Tibial artery (tissue), 4 donors: Measurements from ENCODE around the gene SLCO2A1.
A peak's percentile ranks its signal among the peaks of the same experiment; 100 is the strongest.

Experiments used
- DNase-seq, 2 donors: peaks; one replicate each; pipeline ENCODE4 v3.0.0-alpha.2; 2019
- H3K27ac ChIP-seq, 2 donors: fragments of 200-600 bp; sonication (generic) in 1 of 2; 1 replicate in 1 of 2; 2 replicates in 1 of 2; pipeline ENCODE4 v1.5.1; 2018 to 2019; ENCODE audit warnings: mild to moderate bottlenecking in 1 of 2
- H3K27me3 ChIP-seq, 2 donors: fragments of 200-600 bp; sonication (generic) in 1 of 2; one replicate each; pipeline versions ENCODE4 v1.5.1 to v1.6.0; 2016 to 2019
- H3K36me3 ChIP-seq, 3 donors: fragments of 200-600 bp; sonication (generic) in 2 of 3; one replicate each; pipeline ENCODE4 v1.5.1; 2016 to 2019; ENCODE audit warnings: mild to moderate bottlenecking in 2 of 3
- H3K4me1 ChIP-seq, 4 donors: fragments of 200-600 bp; sonication (generic) in 2 of 4; 1 replicate in 3 of 4; 2 replicates in 1 of 4; pipeline ENCODE4 v1.5.1; 2016 to 2019
- H3K4me3 ChIP-seq, 2 donors: fragments of 200-600 bp; sonication (generic) in 1 of 2; 1 replicate in 1 of 2; 2 replicates in 1 of 2; pipeline ENCODE4 v1.5.1; 2018 to 2019; ENCODE audit warnings: mild to moderate bottlenecking in 2 of 2
- H3K9me3 ChIP-seq, 3 donors: fragments of 200-600 bp; sonication (generic) in 1 of 3; one replicate each; pipeline ENCODE4 v1.5.1; 2016 to 2019
- CTCF ChIP-seq, 2 experiments: fragments of 200-600 bp in 1 of 2; fragments of 450-650 bp in 1 of 2; IDR thresholded peaks; one replicate each; pipeline ENCODE4 v1.5.1; 2017 to 2019; ENCODE audit warnings: antibody characterized with exemption in 2 of 2, mild to moderate bottlenecking in 1 of 2, moderate library complexity in 1 of 2
- intact Hi-C: fragments of 100-400 bp; cut with DNase I; formaldehyde crosslinking; loops from one replicate; pipeline ENCODE4 v1.15.0; 2023; ENCODE audit warnings: low total_unique reads

Gene SLCO2A1

GRCh38 chr3:133934073-133934970 is 95.4 kb downstream of the SLCO2A1 start:
- peaks cover 0 to 14% (median 4%) of the 10 kb centered on the region in 4 donors for H3K4me1 ChIP-seq
- no peak overlapping the region for H3K4me3 ChIP-seq
- H3K27ac ChIP-seq, result no peak overlapping the region
- no peak for TF ChIP-seq CTCF (IDR thresholded peaks at IDR 0.05)
- DNase-seq, result peak in 1 of 2 donors; percentile 34
- no peaks in the 10 kb centered on the region for H3K9me3 ChIP-seq
- H3K27me3 ChIP-seq, result no peaks in the 10 kb centered on the region
- intact Hi-C loops, result no loop called here
- H3K36me3 ChIP-seq, result no peaks in the 10 kb centered on the region

GRCh38 chr3:133933097-133934024 is 96.4 kb downstream of the SLCO2A1 start:
- Histone ChIP-seq H3K27ac (no peak overlapping the region), H3K27me3 (peaks cover 0 to 3% of the 10 kb centered on the region in 2 donors), H3K36me3 (no peaks in the 10 kb centered on the region), H3K4me3 (no peak overlapping the region), H3K4me1 (peaks cover 0 to 13% (median 4%) of the 10 kb centered on the region in 4 donors), H3K9me3 (no peaks in the 10 kb centered on the region)
- DNase-seq, result peak in 1 of 2 donors; percentile 52
- TF ChIP-seq CTCF (IDR thresholded peaks at IDR 0.05), result no peak
- intact Hi-C loops, result no loop called here

DNA sequence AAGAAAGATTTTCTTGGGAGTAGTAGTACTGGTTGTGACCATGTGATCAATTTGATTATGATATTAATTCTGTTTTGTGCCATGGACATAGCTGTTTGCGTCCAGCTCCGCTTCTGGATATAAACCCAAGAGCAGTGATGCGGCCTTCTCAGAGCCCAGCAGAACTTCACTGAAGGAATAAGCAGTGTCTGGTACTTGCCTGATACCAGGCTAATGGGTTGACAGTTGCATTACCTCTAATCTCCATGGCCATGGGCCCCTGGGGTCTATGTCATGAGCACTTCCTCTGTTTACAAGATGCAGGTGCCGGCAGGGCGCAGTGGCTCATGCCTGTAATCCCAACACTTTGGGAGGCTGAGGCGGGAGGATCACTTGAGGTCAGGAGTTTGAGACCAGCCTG is 97.7 kb downstream of the SLCO2A1 start:
- intact Hi-C loops, result no loop called here
- no peak for TF ChIP-seq CTCF (IDR thresholded peaks at IDR 0.05)

GRCh38 chr3:133931084-133931483 is 98.6 kb downstream of the SLCO2A1 start:
- no peak overlapping the region for H3K4me3 ChIP-seq
- no peak for DNase-seq
- H3K9me3 ChIP-seq, result no peaks in the 10 kb centered on the region
- H3K36me3 ChIP-seq, result no peaks in the 10 kb centered on the region
- no peak for TF ChIP-seq CTCF (IDR thresholded peaks at IDR 0.05)
- peaks cover 0 to 3% of the 10 kb centered on the region in 2 donors for H3K27me3 ChIP-seq
- H3K4me1 ChIP-seq, result peaks cover 0 to 16% (median 10%) of the 10 kb centered on the region in 4 donors
- H3K27ac ChIP-seq, result no peak overlapping the region
- intact Hi-C loops, result no loop called here

More for the DNA sequence above, 97.7 kb downstream of the SLCO2A1 start:
- no peak overlapping the region for H3K4me3 ChIP-seq
- no peak overlapping the region for H3K27ac ChIP-seq
- H3K9me3 ChIP-seq, result no peaks in the 10 kb centered on the region
- H3K4me1 ChIP-seq, result peaks cover 0 to 14% (median 9%) of the 10 kb centered on the region in 4 donors
- H3K36me3 ChIP-seq, result no peaks in the 10 kb centered on the region
- DNase-seq, result peak in 1 of 2 donors; percentile 33
- H3K27me3 ChIP-seq, result peaks cover 0 to 3% of the 10 kb centered on the region in 2 donors

GRCh38 chr3:133930341-133930933 is 99.3 kb downstream of the SLCO2A1 start:
- Histone ChIP-seq H3K4me1 (peaks cover 0 to 16% (median 10%) of the 10 kb centered on the region in 4 donors), H3K9me3 (no peaks in the 10 kb centered on the region), H3K36me3 (no peaks in the 10 kb centered on the region), H3K27me3 (peaks cover 0 to 3% of the 10 kb centered on the region in 2 donors), H3K27ac (no peak overlapping the region), H3K4me3 (no peak overlapping the region)
- no peak for DNase-seq
- peak in 1 of 2 experiments; percentile 34 for TF ChIP-seq CTCF (IDR thresholded peaks at IDR 0.05)
- intact Hi-C loops, result no loop called here
